Measurements from ENCODE around the gene GPR84.
"Not testable (repeated sequence)": the region's sequence is repeated elsewhere in the genome, so short reads cannot be mapped to it uniquely, and the experiment has no call there.

GPR84 gene

DNA sequence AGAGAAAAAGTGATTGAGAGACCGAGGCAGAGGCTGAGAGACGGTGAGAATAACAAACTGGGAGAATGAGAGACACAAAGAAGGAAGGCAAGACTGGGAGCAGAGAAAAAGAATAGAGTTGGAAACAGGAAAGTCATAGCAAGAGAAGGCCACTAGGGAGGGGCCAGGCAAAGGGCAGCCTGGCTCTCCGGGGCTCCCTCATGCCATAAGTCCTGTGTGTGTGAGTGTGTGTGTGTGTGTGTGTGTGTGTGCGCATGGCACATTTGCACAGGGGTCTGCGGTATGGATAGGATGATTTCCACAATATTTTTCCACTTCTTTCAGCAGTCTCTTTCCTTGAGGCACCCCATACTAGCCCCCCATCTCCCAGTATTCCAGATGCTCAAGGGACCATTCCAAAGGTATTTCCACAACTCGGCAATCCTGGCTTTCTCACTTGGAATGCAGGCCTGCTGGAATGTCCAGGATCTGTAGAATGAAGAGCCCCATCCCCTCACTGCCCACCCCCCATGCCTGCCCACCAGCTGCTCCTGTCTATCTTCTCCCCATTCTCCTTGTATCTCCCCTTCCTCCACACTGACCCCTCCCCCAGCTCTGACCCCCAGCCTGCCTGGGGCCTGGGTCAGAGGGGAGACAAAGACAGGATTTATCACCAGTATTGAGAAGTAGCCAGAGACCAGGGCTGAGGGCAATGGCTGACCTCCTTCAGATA is 9.0 kb downstream of the GPR84 start:
- no peak for DNase-seq (ENCODE audit: low read depth)

GRCh38 chr12:54354271-54354670 is 10.0 kb downstream of the GPR84 start:
- not testable (repeated sequence) for DNase-seq (ENCODE audit: low read depth)

DNA sequence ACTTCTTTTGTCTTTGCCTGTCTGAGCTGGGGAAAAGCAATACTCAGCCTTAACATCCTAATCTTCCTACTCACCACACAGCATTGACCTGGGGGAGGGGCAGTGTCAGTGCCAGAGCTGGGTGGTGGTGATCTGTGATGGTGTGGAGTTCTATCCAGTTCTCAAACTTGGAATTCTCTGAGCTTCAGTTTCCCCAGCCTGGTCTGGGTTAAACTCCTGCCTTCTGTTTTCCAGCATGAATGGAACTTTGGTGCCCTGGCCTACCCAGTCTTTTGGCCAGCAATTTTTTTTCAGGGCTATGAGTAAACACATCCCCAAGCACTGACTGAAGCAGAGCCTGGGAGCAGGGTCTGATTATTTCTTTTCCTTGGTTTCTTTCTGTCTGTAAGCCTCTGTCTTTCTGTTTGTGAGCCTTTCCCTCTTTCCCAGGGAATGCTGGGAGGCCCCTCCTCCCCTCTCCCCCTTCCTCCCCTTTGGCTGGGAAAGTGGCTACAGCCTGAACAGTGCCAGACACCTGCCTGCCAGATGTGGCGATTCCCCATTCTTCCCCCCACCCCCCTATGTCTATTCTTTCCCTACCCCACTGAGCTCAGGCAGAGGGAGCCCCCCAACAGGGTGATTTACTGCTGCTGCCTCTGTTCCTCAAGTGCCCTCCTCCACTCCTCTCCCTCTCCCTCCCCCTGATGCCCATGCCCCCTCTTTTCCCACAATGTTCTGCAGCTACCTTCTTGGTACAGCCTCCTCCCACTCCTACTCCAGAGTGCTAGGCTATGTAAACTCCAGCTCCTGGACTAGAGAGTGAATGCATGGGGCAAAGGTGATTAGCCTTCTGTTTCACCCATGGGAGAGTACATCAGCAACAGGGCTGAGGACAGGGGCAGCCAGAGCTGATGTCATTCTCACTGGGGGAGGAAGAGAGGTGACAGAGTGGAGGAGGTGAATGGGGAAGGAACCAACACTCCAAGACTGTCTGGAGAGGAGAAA is 11.1 kb downstream of the GPR84 start:
- DNase-seq (ENCODE audit: low read depth): no peak

DNA sequence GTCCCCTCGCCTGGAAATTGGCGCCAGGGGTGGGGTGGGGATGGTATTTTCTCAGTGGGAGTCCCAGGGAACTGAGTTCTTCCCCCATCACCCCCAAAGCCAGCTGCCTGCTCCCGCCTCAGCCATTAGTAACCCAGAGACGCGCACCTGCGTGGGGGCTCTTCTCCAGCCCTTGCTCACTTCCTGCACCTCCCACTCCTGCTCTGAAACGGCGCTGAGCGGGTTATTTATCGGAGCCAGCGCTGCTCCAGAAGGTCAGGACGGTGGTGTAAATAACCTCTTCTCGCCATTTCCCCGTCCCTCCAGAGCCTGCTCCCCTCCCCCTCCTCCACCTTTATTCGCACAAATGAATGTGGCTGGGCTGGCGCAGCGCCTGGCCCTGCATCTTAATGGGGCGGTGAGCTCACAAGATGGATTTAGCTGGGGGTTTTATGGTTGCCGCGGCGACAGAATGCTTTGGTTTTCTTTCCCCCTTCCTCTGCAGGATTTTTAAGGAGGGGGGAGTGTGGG is 12.2 kb downstream of the GPR84 start:
- DNase-seq (ENCODE audit: low read depth): no peak

GRCh38 chr12:54351341-54351740 is 12.9 kb downstream of the GPR84 start:
- no peak for DNase-seq (ENCODE audit: low read depth)

DNA sequence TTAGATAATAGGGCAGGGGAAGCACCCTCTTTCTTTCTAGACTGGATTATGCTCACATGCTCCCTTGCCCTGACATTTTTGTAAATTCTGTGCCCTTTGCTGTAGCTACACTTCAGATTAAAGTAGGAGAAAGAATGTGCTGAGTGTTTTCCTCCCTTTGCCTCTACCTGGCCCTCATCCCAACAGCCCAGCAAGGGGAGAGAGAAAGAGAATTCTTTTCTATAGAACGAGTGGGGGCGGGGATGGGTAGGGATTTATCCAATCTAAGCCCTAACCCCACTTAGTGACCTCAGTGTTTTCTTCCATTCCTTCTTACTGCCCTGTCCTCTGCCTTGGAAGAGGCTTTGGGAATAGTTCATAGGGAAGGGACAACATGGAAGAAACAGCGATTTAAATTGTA is 13.5 kb downstream of the GPR84 start:
- DNase-seq (ENCODE audit: low read depth): no peak

- no peak for DNase-seq (ENCODE audit: low read depth)
Measured at GRCh38 chr12:54349679-54350078, 14.6 kb downstream of the GPR84 start.

DNA sequence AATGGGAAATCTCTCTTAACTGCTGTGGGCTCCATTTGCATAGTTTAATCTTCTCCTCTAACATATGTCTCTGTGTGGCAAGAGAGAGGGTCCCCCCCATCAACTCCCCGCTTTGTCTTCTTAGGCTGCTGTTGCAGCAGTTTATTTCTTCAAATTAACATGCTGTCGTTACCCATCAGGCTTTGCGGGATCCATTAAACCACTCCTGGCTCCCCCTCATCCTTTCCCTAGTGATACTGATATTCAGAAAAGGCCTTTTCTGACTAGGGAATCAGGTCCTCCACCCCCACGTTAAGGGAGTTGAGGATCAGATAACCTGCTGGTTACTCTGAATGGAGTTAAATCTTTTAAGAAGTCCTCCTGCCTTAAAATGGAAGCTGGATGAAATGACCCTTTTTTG is 15.2 kb downstream of the GPR84 start:
- DNase-seq (ENCODE audit: low read depth): no peak

- no peak for DNase-seq (ENCODE audit: low read depth)
Measured at GRCh38 chr12:54341378-54342300, 22.6 kb downstream of the GPR84 start.

GRCh38 chr12:54340846-54341245 is 23.4 kb downstream of the GPR84 start:
- DNase-seq (ENCODE audit: low read depth): no peak

DNA sequence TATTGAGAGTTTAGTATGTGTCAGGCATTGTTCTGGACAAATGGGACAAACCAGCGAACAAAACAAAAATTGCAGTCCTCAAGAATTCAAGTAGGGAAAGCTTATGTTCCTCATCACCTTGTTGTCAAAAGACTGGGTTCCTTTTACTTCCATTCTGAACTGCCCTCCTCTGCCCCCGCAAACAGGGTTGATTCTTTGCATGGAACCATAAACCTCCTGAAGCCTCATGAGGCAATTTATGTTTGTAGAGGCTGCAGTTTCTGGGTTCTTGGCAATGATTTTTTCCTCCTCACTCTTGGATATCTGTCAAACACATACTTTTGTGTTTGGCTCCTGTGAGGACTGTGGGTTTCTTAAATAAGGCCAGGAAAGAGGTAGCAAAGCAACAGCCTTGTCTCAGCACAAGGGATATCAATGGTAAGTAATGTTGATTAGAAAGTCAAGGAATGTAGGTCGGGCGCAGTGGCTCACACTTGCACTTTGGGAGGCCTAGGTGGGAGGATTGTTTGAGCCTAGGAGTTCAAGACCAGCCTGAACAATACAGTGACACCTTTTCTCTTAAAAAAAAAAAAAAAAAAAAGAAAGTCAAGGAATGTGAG is 25.5 kb downstream of the GPR84 start:
- no peak for DNase-seq (ENCODE audit: low read depth)

DNA sequence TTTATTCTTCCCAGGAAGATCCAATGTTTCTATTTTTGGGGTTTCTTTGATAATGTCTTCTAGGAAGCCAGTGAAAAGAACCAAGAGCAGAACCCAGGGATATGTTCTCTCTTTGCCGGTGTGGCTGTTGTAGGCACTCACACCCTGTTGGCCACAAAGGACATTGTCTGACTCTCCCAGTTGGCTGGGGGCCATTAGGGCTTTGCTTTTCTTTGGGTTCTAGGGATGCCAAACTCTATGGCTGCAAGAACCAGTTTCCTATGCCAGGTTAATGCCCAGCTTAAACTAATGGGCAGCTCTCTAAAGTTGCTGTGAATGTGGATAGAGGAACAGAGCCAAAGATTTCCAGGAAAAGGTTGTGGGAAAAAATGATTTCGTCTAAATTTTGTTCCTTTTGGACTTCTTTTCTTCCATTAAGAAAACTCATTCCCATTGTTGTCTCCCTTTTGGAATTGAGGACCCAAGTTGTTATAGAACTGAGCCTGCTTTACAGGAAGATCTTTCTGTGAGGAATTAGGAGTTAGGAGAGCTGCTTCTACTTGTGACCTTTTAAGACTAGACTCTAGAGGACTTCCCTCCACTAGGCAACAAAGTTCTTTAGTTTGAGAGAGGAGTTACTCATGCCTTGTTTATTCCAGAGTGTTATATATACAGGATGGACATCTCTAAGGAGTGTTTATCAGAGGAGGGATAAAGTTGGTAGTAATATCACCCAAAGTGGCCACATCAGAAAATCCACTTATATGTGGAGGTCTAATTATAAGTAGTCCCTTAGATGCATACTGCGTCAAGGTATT is 26.2 kb downstream of the GPR84 start:
- DNase-seq (ENCODE audit: low read depth): no peak

DNA sequence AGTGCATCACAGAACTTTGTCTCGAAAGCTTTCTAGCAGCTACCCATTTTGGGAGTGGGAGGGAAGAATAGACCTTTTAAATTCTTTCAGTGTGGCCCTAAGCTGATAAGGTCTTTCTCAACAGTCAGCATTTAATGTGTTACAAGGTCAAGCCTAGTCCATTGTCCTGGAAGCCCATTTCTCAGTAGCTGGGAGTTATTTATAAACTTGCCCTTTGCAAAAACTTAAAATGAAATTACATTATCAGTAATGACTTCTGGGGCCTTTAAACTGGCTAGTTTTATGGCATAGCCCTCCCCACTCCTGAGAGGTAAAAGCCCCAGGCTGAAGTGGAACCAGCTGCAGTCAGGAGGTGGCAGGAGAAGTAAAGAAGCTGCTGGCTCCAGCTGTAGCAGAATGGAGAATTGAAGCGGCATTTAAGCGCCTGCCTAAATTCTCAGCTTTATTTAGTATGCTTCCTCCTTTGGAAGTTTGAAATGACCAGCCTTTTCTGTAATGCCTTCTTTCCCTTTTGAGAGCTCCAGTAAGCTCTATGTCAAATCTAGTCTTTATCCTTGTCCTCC is 26.9 kb downstream of the GPR84 start:
- no peak for DNase-seq (ENCODE audit: low read depth)

DNA sequence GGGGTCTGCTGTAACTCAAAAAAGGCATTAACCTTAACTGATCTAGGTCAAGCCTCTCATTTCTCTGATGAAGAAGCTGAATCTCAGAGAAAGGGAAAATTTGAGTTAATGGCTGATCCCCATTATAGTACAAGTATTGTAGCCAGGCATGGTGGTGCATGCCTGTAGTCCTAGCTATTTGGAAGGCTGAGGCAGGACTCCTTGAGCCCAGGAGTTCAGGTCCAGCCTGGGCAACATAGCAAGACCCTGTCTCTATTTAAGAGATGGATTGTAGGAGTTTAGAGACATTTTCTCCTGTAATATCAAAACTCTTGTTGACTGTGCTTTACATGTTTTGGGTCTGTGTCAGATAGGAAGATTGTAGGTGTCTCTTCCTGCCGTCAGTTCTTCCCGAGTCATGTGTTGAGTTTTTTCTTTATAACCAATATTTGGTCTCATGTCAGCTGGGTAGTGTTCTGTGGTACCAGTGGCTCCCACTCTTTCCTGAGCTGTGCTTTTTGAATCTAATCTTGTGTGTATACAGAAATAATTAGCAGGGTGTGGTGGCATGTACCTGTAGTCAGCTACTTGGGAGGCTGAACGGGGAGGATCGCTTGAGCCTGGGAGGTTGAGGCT is 30.8 kb downstream of the GPR84 start:
- DNase-seq (ENCODE audit: low read depth): no peak

- no peak for DNase-seq (ENCODE audit: low read depth)
Measured at GRCh38 chr12:54331461-54331860, 32.8 kb downstream of the GPR84 start.

GRCh38 chr12:54330442-54330841 is 33.8 kb downstream of the GPR84 start:
- no peak for DNase-seq (ENCODE audit: low read depth)

DNA sequence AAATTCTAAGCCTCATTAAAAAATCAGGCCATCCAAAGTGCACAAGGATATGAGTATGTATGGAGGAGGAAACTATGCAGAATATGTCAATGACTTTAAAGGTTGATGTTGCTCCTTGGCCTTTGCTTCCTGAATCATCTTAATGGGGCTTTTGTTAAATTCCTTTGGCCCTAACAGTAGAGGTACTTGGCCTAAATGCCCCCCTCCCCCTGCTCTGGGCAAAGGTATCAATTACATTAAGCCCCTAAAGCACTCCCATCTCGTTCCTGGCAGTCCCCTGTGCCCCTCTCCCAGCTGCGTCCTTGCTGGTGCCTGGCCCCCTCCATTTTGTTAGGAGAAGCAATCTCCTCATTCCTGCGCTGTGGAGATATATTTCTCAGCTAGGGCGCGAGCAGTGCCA is 34.5 kb downstream of the GPR84 start:
- no peak for DNase-seq (ENCODE audit: low read depth)

DNA sequence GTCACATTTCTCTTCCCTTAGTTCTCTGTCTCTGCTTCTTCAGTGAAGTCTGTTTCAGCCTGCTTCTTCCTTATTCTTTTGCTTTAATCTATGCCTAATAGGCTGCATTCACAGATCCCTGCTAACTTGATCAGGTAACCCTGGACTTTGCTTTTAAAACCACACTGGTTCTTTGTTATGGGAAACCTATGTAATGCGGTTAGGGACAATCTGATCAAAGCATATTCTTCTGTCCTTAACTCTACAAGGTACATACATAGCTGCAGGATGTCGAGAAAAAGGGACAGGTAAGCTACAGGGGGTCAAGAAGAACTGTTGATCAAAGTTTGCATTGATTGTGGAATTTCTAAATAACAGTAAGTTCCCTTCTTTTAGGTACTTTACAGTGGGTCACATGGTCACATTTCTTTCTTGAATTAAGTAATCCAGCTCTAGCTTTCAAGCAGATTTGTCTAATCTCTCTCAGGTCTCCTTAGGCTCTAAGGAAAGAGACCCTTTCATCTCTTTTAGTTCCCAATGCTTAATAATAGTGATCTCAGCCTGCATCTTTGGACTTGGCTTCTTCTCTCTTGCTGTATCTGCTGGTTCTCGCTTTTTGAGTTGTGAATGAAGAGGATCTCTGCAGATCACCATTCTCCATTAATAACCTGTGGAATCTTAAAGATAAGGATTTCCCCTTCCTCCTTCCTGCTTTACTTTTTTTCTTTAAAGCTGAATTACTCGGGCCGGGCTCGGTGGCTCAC is 35.5 kb downstream of the GPR84 start:
- DNase-seq (ENCODE audit: low read depth): no peak

- DNase-seq (ENCODE audit: low read depth): not testable (repeated sequence)
Measured at GRCh38 chr12:54325442-54326109, 38.7 kb downstream of the GPR84 start.
